Superior temporal gyrus (tissue), 1 donor: Measurements from ENCODE around the gene PRDM12.

ENCODE experiments used
- DNase-seq: peaks from one replicate; pipeline ENCODE4 v3.0.0-alpha.2; 2016; ENCODE audit errors: extremely low spot score

The PRDM12 gene

GRCh38 chr9:130635721-130636647, 28.4 kb upstream of the PRDM12 start:
- DNase-seq: no peak

- DNase-seq: no peak
Measured at GRCh38 chr9:130636648-130637020, 27.8 kb upstream of the PRDM12 start.

GRCh38 chr9:130638284-130639123, 25.9 kb upstream of the PRDM12 start:
- no peak for DNase-seq

GRCh38 chr9:130639124-130639765, 25.1 kb upstream of the PRDM12 start:
- DNase-seq: no peak

GRCh38 chr9:130639866-130640555, 24.4 kb upstream of the PRDM12 start:
- no peak for DNase-seq

- DNase-seq: no peak
Measured at GRCh38 chr9:130640681-130641080, 23.7 kb upstream of the PRDM12 start.

GRCh38 chr9:130642926-130643325, 21.5 kb upstream of the PRDM12 start:
- no peak for DNase-seq

- no peak for DNase-seq
Measured at GRCh38 chr9:130651221-130651620, 13.2 kb upstream of the PRDM12 start.

- no peak for DNase-seq
Measured at GRCh38 chr9:130651752-130652151, 12.6 kb upstream of the PRDM12 start.

GRCh38 chr9:130654879-130655278, 9.5 kb upstream of the PRDM12 start:
- DNase-seq: no peak

GRCh38 chr9:130658893-130659698, 5.3 kb upstream of the PRDM12 start:
- no peak for DNase-seq

GRCh38 chr9:130659699-130660248, 4.6 kb upstream of the PRDM12 start:
- DNase-seq: no peak

- no peak for DNase-seq
Measured at GRCh38 chr9:130660326-130660682, 4.1 kb upstream of the PRDM12 start.

- DNase-seq: no peak
Measured at GRCh38 chr9:130660683-130661450, 3.5 kb upstream of the PRDM12 start.

GRCh38 chr9:130661451-130662098, 2.8 kb upstream of the PRDM12 start:
- DNase-seq: no peak

- DNase-seq: no peak
Measured at GRCh38 chr9:130662099-130662969, 2.1 kb upstream of the PRDM12 start.

GRCh38 chr9:130662970-130663257, 1.5 kb upstream of the PRDM12 start:
- no peak for DNase-seq

- DNase-seq: no peak
Measured at GRCh38 chr9:130663258-130663976, 977 bp upstream of the PRDM12 start.
